NCI-H82 treated with DMSO at 0.1 percent for 48 hours (cell line): Measurements from ENCODE around the gene DCAF8.
A peak's percentile ranks its signal among the peaks of the same experiment; 100 is the strongest.

Experiments
- DNase-seq: peaks from one replicate; lab custom pipeline; 2025; ENCODE audit not compliant: unreplicated experiment; lab: John Stamatoyannopoulos, UW

DCAF8 gene

DNA sequence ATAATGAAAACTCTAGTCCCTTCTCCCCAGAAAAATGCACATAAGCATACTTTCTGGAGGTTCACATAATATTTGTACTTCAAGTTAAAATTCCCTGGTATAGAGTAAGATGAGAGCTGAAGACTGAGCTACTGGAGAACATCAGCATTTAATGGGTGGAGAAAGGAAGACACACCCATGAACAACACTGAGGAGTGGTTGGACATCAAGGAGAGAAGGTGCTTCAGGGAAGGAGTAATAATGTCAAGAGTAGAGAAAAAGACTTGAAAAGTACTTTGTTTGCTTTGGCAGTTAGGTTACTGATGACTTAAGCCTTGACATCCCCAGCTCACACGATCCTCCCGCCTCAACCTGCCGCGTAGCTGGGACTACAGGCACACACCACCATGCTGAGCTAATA is 35.3 kb downstream of the DCAF8 start:
- no peak for DNase-seq

DNA sequence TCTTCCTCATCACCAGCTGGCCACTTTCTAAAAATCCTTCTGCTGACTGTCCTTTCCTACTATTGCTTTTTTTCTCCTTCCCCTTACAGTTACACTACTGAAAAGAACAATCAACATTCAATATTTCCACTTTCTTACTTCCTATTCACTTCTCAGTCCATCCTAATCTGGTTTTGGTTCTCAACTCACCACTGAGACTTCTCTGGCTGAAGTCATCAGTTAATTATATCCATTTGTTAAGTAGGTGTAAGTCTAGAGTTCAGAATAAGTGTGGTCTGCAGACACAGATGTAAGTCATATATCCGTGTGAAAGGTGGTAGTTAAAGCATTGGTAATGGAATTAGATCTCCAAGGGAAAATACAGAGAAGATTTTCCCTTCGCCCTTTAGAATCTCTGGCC is 35.7 kb downstream of the DCAF8 start:
- DNase-seq: no peak

DNA sequence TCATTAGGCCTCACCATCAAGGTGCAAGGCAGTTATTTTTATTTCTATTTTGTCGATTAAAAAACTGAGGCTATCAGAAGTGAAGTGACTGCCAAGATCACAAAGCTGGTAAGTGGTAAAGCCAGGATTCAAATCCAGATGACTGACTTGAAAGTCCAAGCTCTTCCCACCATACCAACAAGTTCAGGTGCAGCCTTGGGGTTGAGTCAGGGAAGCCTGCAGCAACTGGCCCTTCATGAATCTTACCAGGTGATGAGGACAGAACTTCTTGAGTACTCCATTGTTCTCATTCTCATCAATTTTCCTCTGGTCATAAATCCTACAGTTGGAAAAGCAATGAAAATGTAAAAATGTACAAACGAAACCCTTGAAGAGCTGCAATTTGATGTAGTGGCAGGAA is 37.0 kb downstream of the DCAF8 start:
- DNase-seq: no peak

DNA sequence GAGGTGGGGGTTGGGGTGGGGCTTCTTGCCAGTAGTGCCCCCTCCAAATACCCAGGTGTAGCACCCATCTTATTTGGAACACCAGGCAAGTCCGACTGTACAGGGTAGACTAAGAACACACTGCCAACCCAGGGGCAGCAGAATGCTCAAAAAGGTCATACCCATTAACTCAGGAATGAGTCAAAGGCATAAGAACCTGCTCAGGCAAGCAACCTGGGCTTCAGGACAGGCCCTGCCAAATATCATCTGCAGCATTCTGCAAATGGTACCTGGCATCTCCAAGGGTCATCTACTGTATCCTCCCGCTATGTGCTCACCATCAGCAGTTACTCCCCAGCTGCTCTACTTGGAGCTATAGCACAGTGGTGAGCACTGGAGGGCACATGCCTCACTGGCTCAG is 37.7 kb downstream of the DCAF8 start:
- DNase-seq: no peak

DNA sequence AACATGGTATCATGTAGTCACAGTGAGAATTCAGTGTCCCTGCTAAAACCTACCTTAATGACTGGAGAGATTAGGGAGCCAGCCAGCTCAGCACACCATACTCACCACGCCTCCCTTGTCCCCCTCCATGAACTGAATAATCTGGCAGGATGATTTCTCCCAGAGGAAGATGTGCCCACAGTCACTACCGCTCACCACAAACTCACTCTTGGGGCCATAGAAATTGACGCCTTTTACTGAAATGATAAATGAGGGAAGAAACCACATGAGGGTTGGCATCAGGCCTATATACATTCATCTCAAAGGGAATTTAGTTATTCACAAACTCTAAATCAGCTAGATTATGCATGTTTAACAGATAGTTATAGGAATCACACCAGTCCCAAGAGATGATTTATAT is 39.8 kb downstream of the DCAF8 start:
- no peak for DNase-seq

DNA sequence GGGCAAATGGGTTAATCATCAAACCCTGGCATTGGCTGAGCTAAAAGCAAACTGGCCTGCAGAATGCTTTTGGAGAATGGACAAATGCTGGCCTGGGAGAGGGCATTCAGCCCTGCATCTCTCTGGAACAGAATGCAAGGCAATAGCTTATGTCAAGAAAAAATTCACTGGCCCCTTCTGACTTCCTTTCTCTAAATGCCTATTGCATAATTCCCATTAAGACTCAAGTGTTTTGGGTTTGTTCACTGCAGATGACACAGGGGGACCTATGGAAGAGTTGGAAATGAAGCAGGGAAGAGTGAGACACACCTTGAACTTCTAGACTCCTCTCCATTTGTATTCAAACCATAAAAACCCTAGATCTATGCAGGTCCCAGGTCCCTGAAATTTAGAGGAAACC is 41.3 kb downstream of the DCAF8 start:
- DNase-seq: no peak

DNA sequence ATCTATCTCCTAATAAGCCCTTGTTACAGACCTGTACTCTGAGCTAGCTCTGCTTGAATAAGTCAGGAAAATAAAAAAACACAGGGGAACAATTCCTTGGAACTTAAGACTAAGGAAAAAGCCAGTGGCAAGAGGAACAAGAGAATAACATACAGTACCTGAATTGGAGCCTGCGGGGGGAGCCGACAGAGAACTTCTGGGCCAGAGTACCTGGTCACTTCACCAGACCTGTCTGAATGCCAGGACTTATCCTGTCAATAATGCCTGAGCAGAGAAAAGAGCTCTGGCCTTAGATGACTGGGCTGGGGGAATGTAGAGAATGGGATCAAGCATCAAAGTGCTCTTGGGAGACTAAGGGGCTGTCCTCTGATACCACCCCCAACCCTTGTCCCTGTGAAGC is 42.0 kb downstream of the DCAF8 start:
- no peak for DNase-seq

DNA sequence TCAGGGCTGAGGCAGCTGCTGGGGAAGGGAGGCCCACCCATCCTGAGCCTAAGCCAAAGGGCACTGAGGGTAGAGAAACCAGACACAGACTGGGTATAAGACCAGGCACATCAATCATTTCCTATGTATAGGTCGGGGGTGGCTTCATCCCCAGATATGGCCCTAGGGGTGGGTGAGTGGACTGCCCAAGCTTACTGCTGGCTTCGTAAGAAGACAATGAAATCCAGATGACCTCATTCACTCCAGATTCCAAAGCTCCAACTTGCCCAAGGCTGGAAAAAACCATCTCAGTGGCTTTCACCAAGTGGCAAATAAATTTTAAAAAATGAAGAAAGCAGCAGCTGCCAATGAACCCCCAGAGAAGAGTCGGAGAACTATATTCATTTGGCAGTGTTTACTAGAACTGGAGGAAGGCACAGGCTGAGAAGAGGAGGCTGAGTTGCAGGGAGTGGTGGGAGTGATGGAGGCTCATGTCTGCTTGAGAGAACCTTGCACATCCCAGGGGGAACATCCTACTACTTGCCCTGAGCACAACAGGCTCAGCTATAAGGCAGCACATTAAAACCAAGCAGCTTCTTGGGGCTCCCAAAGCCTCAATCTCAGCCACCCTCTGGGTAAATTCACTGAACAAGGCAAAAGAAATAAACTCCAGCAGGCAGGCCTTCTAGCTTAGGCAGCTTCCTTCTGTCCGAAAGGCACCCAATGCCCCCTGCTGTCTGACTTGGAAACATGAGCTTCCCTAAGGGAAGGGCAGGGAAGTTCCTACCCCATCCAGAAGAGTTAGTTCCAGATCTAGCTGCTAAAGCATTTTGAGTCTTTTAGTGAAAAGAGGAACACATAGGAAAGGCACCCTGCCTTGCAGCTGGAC is 43.1 kb downstream of the DCAF8 start:
- no peak for DNase-seq

DNA sequence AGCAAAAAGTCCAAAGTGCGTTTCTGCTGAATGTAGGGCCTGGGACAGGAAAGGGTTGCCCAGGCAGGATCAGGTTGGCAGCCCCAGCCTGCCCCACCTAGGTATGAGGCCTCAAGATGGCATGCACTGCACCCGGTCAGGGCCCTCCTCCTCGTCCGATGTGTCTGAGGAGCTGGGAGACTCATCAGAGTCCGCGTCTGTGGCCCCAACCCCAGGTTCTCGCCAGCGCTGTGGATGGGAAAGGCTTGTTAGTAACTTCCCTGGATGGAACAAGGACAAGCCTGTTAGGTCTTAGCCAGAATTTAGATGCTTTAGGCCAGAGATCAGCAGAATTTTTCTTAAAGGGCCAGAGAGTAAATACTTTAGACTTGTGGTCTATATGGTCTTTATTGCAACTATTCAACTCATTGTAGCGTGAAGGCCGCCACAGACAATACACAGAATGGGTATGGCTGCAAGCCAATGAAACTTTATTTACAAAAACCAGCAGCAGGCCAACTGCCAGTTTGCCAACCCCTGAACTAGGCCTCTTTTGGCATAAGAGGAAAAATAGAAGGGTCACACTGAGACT is 44.8 kb downstream of the DCAF8 start:
- no peak for DNase-seq

DNA sequence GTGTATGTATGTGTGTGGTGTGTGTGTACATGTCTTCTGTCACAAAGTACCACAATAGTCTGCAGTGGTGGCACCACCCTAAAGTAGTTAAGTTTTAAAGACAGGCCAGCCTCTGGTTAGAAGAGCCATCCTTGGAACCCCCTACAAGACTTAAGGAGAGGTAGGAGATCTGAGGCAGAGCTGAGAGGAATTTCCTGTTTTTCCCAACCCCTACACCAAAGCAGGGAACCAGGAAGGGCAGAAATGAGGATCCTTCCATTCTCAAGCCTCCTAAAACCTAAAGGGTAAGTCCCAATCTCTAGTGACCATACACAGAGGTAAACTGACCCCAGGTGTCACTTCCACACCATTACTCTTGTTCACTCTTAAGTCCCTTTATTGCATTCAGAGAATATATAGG is 46.0 kb downstream of the DCAF8 start:
- no peak for DNase-seq

DNA sequence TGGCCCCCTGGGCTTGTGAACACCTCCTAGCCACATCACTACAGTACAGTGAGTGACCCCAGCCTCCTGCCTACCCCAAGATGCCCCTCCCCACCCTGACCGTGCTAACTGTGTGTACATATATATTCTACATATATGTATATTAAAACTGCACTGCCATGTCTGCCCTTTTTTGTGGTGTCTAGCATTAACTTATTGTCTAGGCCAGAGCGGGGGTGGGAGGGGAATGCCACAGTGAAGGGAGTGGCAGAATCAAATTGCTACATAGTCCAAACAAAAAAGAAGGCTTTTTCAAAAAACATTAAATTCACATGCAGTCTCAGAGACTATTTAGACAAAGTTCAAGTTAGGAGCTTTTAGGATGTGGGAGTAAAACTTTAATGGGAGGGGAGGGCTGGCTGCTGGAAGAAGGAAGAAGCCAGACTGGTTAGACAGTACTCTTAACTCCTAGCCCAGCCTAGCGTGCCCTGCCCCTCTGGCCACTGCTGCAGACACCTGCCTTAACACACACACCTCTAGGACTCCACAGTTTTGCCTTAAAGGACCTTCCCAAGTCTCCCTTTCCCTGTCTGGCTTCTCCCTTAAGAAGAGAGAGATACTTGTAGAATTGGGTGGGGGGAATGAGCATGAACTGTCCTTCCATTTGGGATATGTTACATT is 47.7 kb downstream of the DCAF8 start:
- DNase-seq: no peak

DNA sequence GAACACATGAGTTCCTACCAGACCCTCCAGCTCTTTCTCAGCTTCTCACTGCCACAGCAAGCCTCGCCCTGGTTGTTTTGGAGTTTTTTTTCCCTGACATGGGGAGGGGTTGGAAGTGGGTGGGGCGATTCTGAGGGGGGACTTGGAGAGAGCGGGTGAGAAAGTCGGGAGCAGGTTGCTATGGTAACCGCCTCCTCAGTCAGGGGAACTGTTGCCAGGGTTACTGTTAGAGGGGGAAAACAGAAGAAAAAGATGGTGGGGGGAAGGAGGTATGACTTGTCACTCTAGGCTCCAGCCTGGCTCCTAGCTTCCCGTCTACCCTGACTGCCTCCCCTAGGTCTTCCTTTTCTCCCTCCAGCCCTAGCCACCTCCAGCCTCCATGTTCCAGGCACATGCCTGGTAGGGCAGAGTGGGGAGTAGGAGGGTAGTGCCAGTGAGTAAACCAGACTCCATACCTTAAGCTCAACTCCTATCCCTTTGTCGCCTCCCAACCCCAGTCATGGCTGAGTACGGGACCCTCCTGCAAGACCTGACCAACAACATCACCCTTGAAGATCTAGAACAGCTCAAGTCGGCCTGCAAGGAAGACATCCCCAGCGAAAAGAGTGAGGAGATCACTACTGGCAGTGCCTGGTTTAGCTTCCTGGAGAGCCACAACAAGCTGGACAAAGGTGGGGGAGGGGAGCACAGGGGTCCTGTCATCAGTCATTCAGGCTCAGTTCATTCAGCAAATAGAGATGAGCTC is 51.1 kb downstream of the DCAF8 start:
- no peak for DNase-seq

DNA sequence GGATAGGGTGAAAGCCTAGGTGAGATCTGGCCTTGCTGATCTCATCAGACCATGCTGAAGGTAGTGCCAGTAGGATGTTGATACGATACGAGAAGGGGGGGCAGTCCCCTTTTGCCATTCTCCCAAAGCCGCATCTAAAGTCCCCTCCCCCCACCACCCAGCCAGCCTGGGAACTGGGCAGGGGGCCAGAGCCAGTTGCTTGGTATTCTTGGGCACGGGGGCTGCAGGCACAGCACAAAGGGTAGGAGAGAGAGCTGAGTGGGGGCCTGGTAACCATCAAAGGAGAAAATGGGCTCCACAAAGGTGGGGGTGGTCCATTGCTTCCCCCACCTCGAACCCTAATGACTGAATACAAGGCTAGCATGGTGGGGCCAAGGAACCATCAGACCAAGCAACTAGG is 51.8 kb downstream of the DCAF8 start:
- DNase-seq: no peak

DNA sequence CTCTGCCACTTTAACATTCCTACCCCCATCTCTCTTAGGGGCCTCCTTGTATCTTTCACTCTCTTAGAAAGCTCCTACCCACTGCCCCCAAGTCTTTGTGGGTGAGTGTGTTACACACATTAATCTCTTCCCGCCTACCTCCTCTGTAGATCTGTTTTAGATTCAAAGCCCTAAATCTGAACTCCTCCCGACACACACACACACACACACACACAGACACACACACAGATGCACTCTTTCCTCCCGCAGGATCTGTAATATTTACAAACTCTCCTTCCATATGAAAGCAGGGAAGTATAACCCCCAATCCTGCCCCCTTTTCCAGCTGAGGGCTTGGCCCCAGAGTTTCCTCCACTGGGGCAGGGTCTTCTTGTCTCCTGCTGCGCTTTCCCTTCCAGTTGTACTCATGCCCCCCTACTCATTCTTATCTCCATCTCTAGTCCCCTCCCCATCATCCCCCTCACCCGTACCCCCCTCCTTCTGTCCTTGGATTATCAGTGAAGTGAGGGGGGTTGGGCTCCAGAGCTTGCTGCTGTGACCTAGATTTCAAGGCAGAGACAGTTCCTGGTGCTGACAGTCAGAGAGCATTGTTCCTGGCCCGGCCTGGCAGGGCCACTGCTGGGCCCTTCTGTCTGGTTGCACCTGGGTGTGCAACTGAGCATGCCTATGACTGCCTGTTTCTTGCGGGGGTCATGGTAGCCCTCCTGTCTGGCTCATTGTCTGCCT is 52.9 kb downstream of the DCAF8 start:
- DNase-seq: peak; percentile 44

DNA sequence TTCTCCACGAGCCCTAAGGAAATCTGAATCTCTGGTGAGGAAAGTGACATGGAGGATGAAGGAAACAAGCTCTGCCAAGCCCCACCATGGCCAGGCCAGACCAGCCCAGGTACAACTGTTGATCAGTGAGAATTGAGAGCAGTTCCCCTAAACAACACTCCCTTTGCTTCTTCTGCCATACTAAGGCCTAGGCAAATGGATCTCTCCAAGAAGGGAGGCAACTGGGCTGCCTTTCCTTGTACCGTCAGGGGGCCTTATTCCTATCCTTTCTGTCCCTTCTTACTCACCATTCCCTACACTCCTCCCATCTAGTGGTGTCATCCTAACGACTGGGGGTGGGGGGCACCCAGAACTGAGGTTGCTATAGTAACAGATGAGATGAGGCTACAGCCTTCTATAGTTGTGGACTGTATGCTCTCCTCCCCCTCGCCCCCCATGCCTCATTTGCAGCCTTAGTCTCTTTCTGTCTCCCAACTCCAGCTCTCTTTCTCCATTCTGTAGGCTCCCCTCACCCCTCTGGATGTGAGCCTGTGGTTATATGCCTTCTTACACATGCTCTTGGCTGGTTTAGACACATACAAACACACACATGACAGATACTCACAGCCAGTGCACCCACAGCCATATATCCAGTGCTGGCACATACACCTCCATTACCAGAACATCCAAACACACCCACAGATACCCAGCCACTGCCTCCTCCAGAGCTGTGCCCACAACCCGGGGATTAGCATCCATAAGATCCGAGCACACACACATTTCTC is 53.6 kb downstream of the DCAF8 start:
- no peak for DNase-seq

DNA sequence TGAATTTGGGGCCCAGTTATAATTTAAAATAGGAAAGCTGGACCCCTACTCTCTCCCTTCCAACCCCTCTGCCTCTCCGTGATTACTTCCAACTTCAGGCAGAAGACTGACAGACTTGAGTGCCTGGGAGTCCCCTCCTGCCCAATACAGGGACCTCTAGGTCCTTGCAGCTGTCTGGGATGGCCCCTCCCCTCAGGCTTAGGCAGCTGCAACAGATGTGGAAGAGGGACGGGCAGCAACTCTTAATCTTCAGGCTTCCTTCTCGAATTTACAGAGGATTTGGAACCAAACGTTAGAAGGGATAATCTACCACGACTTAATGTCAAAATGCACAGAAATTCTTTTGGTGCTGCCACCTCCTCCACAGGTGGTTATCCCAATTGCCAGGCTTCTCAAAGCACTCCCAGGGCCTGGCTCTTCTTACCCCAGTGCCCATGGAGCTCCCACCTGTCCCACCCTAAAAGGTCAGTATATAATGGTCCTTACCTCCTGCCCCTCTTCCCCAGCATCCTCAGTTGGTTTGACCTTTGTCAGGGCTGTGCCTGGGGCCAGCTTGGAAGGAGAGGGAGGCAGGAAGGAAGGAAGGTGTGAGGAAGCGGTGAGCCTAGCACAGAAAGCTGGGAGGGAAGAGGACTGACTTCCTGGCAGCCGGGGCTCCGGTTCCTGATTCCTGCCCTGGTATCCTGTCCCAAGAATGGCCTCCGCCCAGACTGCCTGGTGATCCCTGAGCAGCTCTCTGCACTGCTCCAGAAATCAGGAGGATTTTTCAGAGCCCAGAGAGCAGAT is 54.4 kb downstream of the DCAF8 start:
- DNase-seq: no peak

DNA sequence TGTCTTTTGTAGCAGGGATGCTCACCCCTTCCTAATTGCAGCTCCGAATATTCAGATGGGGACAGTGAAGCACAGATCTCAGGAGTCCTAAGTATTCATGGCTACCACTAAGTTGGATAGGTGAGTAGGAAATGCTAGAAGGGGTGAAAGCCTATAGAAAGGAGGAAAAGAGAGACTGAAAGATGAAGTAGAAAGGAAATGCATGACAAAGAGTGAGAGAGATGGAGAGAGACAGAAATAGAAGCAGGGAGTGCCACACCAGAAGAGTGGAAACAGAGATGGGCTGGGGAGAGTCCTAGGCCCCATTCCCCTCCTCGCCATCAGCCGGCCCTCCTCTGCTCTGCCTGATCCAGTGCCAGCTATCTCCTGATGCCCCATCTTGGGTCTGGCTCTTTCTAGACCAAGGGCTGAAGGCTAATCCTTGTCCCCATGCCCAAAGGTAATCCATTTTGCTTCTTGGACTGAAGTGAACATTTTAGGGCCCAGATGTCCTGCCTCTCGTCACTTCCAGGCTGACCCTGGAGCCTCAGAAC is 55.2 kb downstream of the DCAF8 start:
- DNase-seq: no peak

DNA sequence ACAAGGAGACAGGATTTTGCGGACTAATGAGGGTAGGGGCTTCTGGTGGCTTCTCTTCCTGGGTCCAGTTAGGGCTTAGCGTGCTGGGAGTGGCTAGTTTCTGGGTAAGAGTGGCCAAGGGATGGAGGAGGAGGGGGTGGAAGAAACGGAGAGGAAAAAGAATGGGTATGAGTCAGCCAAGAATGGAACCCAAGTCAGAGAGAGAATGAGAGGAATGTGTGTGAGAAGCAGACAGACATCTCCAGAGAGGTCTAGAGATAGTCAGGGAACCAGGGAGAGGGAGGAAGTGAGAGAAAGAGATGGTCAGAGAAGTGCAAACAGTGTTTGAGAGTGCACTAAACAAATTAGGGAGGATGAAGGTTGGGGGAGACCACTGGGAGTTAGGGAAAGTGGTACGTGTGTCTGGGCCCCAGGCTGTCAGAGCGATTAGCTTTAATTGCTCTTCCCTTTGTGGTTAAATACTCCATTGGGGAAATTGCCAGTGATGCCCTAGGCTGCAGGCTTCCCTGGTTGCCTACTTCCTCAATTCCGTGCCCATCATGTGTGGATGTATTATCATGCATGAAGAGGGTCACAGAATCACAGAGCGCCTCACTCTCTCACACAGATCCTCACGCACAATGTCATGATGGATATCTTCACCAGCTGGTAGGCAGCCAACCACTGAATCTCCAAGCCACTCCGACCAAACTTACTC is 55.8 kb downstream of the DCAF8 start:
- DNase-seq: no peak

DNA sequence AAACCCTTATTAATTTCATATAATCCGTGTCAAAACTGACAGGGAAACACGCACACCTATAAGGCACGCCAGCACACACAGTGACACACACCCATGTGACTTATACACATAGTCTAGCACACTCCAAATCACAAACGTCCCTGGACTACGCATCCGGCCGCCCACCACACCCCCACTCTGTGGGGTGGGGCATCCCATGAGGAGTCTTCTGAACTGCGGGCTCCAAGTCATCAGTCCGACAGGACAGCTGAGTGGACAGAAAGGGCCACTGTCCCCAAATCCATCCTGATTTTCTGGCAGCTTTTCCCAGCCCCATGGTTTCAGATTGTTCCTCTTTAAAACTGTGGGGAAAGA is 56.3 kb downstream of the DCAF8 start:
- no peak for DNase-seq
